GM18868 (cell line): ENCODE results near the gene SLC25A42.

ENCODE experiments used
- ATAC-seq: cut with Tn5 transposase; IDR thresholded peaks from one replicate; pipeline ENCODE4 v1.9.1; 2021; ENCODE audit warnings: mild to moderate bottlenecking, moderate library complexity; ENCODE audit not compliant: unreplicated experiment

Gene SLC25A42

DNA sequence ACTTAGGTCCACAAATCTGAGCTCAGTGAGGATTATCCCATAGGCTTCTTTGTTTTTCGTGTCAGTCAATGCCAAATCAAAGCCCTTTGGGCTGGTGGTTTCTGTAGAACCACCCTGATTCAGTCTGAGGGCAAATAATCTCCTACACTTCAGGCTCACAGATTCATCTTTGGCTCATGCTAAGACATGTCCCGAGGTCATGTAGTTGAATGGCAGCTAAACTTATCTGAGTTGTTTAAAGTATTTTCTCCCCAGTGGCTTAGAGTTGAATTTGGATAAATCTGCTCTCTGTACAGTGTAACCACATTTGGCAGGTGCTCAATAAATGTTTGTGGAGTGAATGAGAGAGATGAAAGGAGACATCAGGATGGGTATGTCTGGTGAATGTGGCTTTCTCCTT, 13.1 kb upstream of the SLC25A42 start:
- ATAC-seq = no peak

DNA sequence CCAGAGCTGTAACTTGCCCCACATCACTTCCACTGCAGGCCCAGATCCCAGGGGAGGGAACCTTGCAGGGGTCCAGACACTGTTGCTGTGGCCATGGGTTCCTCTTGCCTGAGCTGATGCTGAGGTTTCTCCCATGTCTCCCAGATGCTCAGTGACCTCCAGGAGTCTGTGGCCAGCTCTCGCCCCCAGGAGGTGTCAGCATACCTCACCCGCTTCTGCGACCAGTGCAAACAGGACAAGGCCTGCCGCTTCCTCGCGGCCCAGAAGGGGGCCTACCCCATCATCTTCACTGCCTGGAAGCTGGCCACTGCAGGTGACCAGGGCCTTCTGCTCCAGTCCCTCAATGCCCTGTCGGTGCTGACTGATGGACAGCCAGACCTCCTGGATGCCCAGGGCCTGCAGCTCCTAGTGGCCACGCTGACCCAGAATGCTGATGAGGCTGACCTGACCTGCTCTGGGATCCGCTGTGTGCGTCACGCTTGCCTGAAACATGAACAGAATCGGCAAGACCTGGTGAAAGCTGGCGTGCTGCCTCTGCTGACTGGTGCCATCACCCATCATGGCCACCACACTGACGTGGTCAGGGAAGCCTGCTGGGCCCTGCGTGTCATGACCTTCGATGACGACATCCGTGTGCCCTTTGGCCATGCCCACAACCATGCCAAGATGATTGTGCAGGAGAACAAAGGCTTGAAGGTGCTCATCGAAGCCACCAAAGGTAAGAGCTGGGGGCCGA, 12.1 kb upstream of the SLC25A42 start:
- no peak for ATAC-seq

DNA sequence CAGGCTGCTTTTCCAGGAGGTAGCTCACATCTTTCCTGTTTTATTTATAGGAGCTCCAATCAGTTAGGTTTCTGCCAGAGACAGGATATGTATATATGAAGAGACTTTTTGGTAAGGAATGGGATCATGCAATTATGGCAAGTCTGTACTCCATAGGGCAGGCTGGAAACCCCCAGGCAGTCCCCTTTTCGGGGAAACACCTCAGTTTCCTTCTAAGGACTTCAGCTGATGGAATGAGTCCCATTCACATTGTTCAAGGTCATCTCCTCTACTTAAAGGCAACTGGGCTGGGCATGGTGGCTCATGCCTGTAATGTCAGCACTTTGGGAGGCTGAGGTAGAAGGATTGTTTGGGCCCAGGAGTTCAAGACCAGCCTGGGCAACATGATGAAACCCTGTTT, 10.9 kb upstream of the SLC25A42 start:
- ATAC-seq = no peak

DNA sequence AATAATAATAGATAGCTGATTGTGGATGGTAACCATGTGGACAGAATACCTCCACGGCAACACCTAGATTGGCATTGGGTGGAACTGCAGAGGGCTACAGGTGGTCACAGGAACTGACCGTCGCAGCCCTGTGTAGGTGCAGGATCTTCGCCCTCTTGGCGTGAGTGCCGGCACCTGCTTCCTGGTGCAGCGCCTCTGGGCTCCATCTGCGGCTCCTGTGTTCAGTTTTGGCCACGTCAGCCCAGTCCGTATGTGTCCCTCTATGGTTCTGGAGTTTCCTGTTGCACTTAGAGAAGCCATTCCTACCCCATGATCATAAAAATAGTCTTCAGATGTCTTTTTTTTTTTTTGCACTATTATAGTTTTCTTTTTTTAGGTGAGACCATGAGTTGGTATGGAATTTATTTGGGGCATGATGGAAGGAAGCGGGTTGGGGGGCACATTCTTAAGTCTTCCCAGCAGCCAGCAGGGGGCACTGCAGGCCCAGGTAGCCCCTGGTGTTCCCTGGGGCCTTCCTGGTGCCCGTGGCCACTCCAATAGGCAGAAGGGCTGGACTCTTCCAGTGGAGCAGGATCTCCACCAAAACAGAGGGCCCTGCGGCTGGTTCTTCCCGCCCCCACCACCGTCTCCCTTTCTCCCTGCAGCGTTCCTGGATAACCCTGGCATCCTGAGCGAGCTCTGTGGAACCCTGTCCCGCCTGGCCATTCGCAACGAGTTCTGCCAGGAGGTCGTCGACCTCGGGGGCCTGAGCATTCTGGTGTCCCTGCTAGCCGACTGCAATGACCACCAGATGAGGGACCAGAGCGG, 10.1 kb upstream of the SLC25A42 start:
- ATAC-seq = no peak

DNA sequence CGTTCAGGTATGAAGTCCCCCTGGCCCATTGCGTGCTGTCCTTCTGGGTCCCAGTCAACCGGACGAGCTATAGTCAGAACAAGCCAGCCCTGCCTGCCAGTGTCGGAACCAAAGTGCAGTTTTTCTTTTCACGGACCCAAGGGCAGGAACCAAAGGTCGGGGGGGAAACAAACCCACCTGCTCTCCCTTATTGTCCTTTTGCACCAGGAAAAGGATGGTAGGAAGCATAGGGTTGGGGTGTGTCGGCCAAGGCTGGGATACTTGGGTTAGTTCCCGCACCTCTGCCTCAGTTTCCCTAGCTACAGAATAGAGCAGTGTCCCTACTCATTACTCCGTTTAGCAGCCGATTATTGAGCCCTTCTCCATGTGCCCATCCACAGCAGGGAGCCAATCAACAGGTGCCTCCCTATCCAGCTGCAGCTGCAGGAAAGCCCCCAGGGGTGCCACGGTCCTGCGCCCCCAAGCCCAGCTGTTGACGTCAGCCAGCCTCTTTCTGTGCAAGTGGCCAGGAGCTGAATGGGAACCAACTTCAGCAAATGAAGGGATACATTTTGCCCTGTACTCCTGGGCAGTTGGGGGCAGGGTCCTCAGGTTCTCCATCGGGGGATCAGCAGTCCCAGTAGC, 9.4 kb upstream of the SLC25A42 start:
- ATAC-seq = no peak

DNA sequence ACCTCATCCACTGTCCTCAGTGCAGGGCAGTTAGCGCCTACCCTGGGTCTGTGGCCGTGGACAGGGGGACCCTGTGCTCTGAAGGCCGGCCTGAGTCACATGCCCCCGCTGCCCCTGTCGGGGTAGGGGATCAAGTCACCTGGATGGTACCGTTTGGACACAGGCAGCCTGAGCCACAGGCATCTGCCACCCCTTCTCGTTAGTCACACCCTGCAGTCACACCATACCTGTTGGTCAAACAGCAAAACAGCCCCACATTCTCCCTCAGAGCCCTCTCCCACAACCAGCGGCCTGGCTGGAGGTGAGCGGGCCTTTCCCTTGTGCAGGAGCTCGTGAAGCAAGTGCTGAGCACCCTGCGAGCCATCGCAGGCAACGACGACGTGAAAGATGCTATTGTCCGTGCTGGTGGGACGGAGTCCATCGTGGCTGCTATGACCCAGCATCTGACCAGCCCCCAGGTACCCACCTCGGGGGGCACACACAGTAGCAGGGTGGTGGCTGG, 8.8 kb upstream of the SLC25A42 start:
- ATAC-seq = no peak

DNA sequence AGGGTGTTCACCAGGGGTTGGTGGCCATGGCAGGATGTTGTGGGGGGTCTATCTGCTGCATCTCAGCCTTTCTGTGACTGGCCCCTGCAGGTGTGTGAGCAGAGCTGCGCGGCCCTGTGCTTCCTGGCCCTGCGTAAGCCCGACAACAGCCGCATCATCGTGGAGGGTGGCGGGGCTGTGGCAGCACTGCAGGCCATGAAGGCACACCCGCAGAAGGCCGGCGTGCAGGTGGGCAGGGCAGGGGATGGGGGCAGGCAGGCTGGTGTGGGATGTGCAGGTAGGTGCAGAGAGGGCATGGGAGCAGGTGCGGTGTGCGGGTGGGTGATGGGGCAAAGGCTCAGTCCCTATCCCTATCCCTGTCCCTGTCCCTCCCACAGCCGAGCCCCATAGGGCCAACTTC, 8.1 kb upstream of the SLC25A42 start:
- no peak for ATAC-seq

DNA sequence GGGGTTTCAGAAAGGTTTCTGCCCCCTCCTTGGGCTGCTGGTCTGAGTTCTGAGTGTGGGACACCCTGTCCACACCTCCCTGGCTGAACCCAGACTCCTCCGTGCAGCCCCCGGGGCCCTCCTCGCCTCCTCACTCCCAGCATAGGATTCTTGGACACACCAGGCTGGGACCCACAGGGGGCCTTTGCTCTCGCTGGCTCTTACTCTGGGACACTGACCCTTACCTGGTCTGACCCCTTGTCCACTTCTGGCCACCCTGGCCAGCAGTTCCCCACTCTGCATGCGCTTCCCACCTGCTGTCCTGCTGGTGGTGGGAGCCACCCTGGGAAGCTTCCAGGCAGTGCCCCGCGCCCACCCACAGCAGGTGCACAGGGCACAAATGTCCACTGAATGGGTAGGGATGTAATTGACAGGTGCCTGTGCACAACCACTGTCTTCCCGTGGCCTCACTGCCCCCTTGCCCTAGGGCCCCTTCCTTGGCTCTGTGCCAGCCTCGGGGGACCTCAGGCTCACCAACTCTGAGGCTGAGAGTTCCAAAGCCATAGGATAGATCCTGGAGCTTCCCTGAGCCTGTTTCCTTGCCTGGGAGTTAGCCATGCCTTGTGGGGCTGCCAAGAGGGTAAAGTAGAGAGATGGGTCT, 7.0 kb upstream of the SLC25A42 start:
- ATAC-seq = no peak

DNA sequence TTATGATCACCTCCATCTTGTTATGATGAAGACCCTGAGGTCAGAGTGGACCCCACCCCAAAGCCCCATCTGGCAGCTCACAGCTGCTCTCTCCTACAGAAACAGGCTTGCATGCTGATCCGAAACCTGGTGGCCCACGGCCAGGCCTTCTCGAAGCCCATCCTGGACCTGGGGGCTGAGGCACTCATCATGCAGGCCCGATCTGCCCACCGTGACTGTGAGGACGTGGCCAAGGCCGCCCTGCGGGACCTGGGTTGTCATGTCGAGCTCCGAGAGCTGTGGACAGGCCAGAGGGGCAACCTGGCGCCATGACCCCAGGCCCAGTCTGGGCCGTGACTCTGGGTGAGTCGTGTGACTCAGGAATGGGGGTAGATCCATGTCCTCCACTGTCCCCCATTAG, 6.5 kb upstream of the SLC25A42 start:
- no peak for ATAC-seq

DNA sequence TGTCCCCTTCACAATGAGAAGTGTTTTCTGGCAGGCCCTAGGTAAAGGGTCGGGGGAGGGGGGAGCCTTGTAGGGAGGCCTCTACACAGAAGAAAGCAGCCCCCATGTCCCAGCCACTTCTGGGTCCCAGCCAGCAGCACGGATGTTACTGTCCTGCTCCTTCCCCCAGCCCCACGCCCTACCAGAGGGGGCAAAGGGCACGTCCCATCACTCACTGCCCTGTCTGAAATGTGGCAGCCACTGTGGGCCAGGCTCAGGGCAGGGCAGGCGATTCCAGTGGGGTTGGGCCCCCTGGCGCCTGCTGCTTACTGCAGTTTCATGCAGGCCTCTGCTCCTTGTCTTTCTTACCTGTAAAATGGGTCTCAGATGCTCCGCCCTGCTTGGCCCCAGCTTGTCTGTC, 6.1 kb upstream of the SLC25A42 start:
- no peak for ATAC-seq

DNA sequence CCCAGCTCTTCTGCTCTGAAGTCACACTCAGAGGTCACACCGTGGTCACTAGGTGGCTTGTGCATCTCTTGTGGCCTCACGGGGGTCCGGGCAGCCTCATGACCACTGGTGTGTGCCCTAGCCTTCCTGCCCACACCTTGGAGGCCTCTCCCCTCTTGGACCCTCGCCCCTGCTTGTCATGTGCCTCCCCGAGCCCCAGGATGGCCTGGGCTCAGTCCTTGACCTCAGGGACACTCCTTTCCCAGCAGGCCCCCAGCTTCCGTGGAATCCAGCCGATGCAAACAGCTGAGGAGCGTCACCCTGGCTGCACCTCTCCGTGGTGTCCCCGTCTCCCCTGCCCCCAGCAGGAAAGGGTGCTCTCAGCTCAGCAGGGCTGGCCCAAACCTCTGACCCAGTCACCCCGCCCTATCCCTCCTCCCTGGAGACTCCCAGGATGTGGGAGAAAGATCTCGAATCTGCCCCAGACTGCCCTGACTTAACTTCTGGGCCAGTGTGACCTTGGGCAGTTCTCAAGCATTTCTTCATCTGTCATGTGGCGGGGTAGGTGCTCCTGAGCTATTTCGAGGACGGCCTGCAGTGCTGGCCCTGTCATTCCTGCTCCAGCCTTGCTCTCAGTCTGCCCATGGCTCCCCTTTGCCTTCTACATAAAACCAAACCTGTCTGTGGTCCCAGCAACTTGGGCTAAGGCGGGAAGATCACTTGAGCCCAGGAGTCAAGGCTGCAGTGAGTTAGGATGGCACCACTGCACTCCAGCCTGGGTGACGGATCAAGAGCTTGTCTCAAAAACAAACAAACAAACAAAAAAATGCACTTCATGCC, 4.6 kb upstream of the SLC25A42 start:
- no peak for ATAC-seq

DNA sequence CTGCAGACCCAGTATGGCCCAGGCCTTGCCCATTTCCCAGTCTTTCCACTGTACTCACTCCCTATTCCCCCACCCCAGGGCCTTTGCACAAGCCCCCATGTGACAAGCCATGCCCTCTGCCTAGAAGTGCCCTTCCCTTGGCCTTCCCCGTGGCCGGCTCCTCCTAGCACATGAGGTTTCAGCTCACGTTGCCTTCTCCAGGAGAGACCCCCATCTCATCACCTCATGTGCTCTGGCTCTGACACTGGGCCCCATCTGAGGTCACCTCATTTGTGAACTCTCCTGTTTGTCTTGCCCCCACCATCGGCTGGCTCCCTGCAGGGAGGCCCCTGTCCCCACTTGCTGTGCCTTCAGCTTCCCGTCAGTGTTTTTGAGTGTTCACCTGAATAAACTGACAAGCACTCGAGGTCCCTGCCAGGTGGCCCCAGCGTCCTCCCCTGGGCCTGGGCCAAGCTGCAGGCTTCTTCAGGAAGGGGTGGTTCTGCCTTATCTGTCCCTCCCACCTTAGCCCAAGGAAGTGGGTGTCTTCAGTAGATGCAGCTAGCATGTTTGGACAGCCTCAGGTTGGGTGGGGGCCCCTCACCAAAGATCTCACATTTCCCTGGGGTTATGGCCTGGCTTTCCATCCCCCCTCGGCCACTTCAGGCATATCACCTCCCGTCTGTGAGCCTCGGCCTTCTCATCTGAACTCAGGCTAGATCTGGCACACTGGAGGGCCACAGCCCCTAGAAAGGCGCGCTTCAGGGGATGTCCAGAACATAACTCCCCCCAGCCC, 3.8 kb upstream of the SLC25A42 start:
- no peak for ATAC-seq

DNA sequence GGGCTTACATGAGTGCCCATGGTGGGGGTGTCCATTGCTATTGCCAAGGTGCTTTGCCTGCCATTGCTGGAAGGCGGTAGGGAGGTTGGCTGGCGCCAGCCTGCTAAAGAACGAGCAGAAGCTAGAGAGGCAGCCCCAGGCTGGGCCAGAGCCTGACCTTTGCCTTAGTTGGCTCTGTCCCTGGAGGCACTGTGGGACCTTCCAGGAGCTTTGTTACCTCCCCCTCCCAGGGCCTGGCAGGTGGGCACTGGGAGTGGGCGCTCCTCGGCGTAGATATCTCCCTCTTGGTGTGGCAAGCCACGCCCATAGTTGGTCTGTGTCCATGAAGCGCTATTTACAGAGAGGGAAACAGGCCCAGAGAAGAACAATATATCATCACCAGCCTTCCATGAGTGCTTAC, 2.3 kb upstream of the SLC25A42 start:
- no peak for ATAC-seq

DNA sequence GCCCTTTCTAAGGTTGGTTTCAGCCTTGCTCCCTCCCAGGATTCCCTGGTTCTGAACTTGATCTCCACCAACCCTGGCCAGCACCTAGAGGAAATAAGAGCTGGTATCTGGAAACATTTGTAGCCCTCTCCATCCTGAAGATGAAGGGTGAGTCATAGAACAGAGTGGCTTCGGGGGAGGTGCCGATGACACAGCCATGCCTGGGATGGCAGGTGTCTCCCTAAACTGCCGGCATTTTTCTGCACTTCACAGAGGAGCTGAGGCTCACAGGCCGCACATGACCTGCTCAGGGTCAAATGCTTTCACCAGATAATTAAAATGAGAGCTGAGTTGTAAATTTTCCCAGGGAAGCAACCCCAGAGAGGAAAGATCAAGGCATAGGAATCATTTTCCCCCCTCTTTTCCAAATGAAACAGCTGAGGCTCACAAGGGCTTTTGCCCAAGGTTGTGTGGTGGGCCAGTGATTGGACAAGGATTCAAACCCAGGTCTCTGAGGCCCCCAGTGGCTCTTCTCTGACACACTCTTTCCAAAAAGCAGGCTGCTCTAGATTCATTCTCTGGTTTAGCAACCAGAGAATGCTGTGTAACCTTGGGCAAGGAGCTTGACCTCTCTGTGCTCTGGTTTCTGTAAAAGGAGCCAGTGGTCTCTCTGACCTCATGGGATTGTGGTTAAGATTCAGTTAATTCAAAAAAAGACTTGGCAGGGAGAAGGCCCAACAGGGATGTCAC, 1.2 kb upstream of the SLC25A42 start:
- no peak for ATAC-seq

DNA sequence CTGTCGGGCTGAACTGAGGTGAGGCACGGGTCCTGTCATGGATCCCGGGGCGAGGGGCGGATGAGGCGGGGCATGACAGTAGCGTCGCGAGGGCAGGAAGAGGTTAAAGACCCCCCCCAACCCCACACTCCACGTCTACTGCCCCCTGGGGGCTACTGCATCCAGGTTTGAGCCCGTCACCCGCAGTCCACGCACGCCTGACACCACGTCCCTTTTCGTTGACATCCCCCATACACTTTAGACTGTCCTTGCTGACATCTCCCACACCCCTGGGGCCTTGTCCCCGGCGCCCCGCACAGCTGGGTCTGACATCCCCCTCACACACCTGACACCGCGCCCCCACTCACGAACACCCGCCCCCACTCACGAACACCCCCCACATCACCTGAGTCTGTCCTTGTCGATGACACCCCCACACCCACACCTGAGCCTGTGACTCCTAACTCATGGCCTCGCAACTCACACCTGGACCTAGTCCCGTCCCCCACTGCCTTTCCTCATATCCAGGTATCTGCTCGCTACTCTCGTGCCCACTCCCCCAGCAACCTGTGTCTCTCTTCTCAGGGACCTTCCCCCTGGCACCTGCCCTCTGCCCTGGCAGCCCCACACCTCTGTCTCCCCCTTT, 416 bp downstream of the SLC25A42 start:
- peak; percentile 3 for ATAC-seq

DNA sequence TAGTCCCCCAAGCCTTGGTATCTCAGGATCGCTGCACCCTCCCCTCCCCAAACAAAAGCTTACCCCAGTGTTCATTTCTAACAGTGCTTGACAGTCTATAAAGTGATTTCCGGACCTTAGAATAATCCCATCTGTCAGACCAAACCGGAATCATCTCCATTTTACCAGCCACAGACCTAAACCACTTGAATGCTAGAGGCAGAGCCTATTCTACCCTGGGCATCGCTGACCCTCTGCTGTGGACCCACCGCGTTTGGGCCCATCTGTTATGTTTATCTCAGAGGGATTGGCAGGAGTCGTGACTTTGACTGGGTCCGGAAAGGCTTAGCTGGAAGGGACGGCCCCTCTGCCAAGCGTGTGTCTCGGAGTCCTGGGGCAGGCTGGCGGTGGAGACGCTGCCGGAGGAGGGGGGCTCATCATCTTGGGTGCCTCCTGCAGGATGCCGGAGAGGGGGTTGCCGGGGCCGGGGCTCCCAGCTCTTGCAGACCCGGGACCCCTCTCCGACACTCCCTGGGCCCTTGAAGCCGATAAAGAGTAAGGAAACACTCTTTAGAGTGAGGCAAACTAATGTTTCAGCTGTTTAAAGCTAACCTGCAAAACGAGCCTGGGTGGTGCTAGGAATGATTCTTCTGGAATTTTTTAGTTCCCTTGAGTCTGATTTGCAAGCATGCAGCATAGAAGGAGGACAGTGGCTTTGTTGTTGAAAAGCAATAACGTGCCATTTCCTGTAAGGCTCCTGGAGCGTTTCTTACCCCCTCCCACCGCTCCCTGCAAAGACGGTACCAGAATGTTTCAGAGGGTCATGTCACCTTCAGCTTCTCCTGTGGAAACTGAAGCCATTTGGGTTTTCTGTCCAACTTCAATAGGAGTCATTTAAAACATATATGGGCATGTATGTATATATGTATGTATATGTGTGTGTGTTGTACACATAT, 1.3 kb downstream of the SLC25A42 start:
- no peak for ATAC-seq

DNA sequence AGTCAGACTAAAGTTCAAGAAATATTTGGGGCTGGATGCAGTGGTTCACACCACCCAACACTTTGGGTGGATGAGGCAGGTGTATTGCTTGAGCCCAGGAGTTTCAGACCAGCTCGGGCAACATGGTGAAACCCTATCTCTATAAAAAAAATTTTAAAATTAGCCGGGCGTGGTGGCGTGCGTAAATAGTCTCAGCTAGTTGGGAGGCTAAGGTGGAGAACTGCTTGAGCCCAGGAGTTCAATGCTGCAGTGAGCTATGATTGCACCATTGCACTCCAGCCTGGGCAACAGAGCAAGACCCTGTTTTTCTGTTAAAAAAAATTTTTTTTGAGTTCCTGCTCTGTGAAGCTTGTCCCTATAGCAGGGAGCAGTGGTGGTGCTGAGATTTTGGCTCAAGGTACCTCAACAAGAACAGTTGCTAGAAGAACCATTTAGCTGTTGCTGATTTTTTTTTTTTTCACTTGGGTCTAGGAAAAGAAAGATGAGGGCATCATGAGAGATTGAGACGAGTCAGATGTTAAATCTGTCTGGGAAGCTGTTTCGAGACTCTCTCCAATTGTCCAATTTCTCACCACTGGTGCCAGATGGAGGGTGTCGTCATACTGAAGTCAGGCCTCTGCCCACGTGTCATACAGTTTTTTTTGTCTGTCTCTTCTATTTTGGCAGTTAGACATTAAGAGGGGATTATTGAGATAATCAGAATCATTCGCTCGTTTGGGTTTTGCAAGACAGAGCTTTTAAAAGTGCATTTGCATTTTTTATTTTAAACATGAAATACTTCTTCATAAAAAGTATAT, 3.7 kb downstream of the SLC25A42 start:
- no peak for ATAC-seq
